GM12872 (cell line): Measurements from ENCODE around the gene COX6A1.

ENCODE experiments used
- TF ChIP-seq, protein P1 (sequence below): IDR thresholded peaks from 3 replicates; pipeline ENCODE4 v1.5.1; 2011; ENCODE audit warnings: low read depth, mild to moderate bottlenecking, low read length, moderate library complexity; ENCODE audit not compliant: insufficient read depth

The COX6A1 gene

DNA sequence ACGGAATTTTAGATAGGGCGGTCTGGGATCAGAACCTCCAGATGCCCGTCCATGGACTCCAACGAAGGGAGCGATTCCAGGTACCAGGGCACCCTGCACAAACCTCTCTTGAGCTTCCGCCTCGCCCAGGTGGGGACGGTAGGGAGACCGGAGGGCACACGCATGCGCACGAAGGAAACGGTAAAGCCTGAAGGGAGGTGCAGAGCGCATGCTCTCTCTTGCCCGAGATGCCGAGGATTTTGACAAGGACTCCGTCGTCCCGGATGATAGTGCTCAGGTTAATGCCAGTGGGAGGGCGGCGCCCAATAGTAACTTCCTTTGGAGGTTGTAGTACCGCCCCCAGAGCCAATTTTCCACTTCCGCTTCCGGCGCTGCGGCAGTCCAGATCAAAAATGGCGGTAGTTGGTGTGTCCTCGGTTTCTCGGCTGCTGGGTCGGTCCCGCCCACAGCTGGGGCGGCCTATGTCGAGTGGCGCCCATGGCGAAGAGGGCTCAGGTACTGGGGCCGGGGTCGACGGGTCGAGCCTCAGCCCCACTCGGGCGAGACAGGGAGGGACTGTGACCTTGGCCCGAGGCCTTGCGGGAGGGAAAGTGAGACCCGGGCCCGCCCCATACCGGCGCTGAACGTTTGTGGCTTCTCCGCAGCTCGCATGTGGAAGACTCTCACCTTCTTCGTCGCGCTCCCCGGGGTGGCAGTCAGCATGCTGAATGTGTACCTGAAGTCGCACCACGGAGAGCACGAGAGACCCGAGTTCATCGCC lies at the start of gene COX6A1:
Gene COX6A1 (plus strand): TSS at position 379 of the 760 bp plus-strand sequence. CDS start 14 bp downstream, at position 393.
- TF ChIP-seq, protein P1, sequence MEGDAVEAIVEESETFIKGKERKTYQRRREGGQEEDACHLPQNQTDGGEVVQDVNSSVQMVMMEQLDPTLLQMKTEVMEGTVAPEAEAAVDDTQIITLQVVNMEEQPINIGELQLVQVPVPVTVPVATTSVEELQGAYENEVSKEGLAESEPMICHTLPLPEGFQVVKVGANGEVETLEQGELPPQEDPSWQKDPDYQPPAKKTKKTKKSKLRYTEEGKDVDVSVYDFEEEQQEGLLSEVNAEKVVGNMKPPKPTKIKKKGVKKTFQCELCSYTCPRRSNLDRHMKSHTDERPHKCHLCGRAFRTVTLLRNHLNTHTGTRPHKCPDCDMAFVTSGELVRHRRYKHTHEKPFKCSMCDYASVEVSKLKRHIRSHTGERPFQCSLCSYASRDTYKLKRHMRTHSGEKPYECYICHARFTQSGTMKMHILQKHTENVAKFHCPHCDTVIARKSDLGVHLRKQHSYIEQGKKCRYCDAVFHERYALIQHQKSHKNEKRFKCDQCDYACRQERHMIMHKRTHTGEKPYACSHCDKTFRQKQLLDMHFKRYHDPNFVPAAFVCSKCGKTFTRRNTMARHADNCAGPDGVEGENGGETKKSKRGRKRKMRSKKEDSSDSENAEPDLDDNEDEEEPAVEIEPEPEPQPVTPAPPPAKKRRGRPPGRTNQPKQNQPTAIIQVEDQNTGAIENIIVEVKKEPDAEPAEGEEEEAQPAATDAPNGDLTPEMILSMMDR: peak; percentile 30; the same call in 1 of the 3 replicates

DNA sequence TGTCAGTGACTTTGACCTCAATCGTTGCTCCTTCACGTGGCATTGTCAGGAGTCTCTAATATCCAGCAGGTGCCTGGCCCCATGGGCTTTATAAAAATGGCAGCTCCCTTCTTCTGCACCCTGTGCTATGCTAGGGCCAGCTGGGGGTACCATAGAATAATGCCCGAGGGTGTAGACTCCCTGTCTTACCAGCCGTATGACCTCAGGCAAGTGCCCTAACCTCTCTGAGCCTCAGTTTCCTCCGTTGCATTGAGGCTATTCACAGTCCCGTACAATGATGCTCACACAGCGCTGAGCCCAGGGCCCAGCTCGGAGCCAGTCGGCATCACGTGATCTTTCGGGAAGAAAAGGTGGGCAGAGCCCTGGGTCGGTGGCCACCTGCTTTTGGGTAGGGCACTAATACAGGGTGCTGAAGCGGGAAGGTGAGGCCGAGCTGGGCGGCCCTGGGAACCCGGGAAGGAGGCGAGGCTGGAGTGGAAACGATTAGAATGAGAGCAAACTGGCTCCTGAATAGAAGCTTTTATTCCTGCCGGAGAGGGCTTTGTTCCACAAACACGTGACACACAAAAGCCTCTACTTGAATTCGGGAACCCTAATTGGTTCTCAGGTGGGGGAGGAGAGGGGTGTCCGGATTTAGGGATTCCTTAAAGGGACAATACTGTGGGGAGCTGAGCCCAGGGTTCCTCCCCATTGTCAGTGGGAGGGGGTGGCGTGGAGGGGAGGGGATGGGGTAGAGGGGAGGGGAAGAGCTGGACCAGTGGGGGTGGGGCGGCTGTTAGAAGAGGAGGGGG lies 49.0 kb upstream of the COX6A1 start:
- TF ChIP-seq, protein P1: no peak

DNA sequence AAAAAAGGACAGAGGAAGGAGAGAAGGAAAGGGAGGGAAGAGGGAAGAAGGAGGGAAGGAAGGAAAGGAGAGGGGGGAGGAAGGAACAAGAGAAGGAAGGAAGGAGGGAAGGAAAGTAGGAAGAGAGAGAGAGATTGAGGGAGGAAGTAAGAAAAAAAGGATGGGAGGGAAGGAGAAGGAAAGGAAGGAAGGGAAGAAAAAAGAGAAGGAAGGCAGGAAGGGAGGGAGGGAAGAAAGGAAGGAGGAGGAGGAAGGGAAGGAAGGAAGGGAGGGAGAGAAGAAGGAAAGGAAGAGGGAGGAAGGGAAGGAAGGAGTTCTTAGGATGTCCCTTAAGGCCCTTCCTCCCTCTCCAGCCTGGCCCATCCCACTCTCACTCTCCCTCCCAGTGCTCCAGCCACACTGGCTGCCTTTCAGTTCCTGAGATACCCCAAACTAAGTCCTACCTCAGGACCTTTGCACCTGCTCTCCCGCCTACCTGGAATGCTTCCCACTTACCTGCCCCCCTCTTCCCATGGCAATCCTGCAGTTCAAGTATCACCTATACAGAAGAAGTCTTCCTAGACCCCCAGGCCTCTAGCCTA lies 47.3 kb upstream of the COX6A1 start:
- TF ChIP-seq, protein P1: no peak

DNA sequence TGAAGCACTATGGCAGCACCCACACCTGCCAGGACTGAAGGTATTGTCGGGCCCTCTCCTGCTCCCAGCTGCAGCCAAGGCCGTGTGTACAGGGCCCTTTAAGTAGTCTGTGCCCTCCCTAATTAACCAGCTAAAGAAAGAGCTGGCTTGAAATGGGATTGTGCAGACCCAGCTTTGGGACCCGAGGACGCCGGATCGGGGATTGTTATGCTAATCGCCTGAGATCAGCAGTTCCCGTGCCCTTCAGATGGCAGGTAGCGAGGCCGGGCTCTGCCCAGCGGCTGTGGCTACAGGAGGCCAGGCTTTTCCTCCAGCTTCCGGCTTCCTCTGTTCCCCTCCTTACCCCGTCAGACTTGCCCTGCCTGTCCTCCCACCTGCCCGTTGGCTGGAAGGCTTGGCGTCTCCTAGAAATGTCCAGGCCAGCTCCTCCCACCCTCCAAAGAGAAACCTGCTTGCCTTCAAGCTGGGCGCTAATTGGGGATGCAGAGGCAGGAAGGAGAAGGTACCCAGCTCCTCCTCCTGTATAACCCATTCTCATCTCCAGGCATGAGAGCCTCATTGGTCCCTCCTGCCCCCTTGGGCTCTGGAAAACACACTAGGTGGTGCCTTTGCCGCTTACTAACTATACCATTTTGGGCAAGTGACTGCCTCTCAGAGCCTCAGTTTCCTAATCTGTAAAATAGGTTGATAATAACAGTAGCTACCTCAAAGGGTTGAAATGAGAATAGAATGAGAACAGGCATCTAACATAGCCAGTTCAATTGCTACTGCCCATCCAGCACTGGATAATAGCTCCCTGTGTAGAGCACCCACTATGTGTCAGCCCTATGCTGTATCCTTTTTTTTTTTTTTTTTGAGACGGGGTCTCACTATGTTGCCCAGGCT lies 43.2 kb upstream of the COX6A1 start:
- TF ChIP-seq, protein P1: no peak

DNA sequence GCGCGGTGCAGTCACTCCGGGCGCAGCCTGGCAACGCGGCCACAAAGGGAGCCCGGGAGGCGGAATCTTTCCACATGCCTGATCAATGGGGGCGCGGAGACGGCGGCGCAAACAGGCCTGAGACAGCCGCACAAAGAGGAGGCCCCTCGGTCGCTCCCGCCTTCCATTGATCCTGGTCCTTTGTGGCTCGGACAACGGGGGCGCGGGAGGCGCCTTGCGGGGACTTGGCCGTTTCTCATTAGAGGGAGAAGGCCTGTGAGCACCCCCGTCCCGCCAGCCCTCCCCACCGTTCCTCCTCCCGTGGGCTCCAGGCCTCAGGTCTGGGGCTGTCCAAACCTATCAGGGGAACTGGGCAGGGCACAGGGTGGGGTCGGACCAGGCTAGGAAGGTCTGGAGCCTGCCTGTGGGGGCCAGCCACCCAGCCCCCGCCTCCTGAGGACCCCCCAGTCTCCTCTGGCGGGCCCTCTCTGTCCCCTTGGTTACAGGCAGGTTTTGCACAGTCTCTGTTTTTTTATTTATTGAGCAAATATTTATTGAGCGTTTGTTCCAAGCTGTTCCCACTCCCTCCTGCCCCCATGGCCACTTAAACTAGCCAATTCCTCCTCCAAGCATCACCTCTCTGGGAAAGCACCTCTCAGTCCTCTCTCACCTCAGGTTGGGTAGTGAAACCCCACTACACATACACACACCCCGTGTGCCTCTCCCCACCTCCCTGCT lies 39.9 kb upstream of the COX6A1 start:
- TF ChIP-seq, protein P1: no peak

DNA sequence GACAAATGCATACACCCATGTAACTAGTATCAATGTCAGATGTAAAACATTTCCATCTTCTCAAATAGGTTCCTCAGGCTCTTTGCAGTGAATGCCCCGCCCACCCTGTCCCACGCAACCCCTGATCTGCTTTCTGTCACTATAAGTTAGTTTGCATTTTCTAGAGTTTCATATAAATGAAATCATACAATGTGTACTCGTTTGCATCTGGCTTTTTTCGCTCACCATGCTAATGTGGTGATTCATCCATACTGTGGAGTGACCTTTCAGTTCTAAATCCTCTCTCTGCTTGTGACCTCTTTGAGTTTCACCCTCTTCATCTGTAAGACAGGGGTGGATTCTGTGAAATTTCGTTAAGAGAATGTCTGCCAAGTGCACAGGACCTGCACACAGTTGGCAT lies 38.4 kb upstream of the COX6A1 start:
- TF ChIP-seq, protein P1: no peak
